Measurements from ENCODE around the gene CSH1. TPM values are rescaled to one million over a fixed set of nuclear protein-coding genes. Genes with fewer than 3 reads are reported as not detected.
"Not testable (repeated sequence)": the region's sequence is repeated elsewhere in the genome, so short reads cannot be mapped to it uniquely, and the experiment has no call there.

The CSH1 gene
- total RNA-seq, 1 donor from 2014 or later, result not detected

GRCh38 chr17:63903787-63904201, 7.4 kb upstream of the CSH1 start:
- H3K4me3 ChIP-seq; H3K27ac ChIP-seq; DNase-seq (ENCODE audit: extremely low spot score in 2 of 2); H3K27me3 ChIP-seq; H3K36me3 ChIP-seq; H3K9me3 ChIP-seq; intact Hi-C loops (cut with DNase I); H3K4me1 ChIP-seq: not testable (repeated sequence)
- peak in 1 of 3 experiments; percentile 23 for TF ChIP-seq CTCF (IDR thresholded peaks at IDR 0.05)

- DNase-seq (ENCODE audit: extremely low spot score in 2 of 2); intact Hi-C loops (cut with DNase I); H3K4me3 ChIP-seq; H3K27ac ChIP-seq; H3K9me3 ChIP-seq; H3K36me3 ChIP-seq; H3K4me1 ChIP-seq; H3K27me3 ChIP-seq: not testable (repeated sequence)
Observed at GRCh38 chr17:63901971-63902370, 5.6 kb upstream of the CSH1 start.

GRCh38 chr17:63898899-63899798, 2.8 kb upstream of the CSH1 start:
- H3K27ac ChIP-seq; H3K4me1 ChIP-seq; H3K36me3 ChIP-seq; H3K27me3 ChIP-seq; DNase-seq (ENCODE audit: extremely low spot score in 2 of 2); H3K9me3 ChIP-seq; H3K4me3 ChIP-seq; intact Hi-C loops (cut with DNase I): not testable (repeated sequence)

- DNase-seq (ENCODE audit: extremely low spot score in 2 of 2); intact Hi-C loops (cut with DNase I); H3K4me3 ChIP-seq; H3K36me3 ChIP-seq; H3K27ac ChIP-seq; H3K4me1 ChIP-seq; H3K9me3 ChIP-seq; H3K27me3 ChIP-seq: not testable (repeated sequence)
Observed at GRCh38 chr17:63894821-63895220, 1.6 kb downstream of the CSH1 start.

- H3K27me3 ChIP-seq; H3K27ac ChIP-seq; DNase-seq (ENCODE audit: extremely low spot score in 2 of 2); H3K36me3 ChIP-seq; H3K9me3 ChIP-seq; H3K4me3 ChIP-seq; intact Hi-C loops (cut with DNase I); H3K4me1 ChIP-seq: not testable (repeated sequence)
Observed at GRCh38 chr17:63894021-63894420, 2.4 kb downstream of the CSH1 start.

- H3K36me3 ChIP-seq; H3K4me3 ChIP-seq; H3K27me3 ChIP-seq; H3K4me1 ChIP-seq; DNase-seq (ENCODE audit: extremely low spot score in 2 of 2); H3K9me3 ChIP-seq; H3K27ac ChIP-seq; intact Hi-C loops (cut with DNase I): not testable (repeated sequence)
Observed at GRCh38 chr17:63892316-63893037, 3.9 kb downstream of the CSH1 start.

- intact Hi-C loops (cut with DNase I); DNase-seq (ENCODE audit: extremely low spot score in 2 of 2); H3K4me3 ChIP-seq: not testable (repeated sequence)
Observed at GRCh38 chr17:63889026-63889848, 7.1 kb downstream of the CSH1 start.

GRCh38 chr17:63885119-63885518, 11.3 kb downstream of the CSH1 start:
- H3K4me3 ChIP-seq; intact Hi-C loops (cut with DNase I): not testable (repeated sequence)

More at GRCh38 chr17:63889026-63889848, 7.1 kb downstream of the CSH1 start:
- H3K36me3 ChIP-seq, H3K4me1 ChIP-seq, H3K27me3 ChIP-seq, H3K27ac ChIP-seq, H3K9me3 ChIP-seq: not testable (repeated sequence)
- peak in 1 of 3 experiments; percentile 16 for TF ChIP-seq CTCF (IDR thresholded peaks at IDR 0.05)

GRCh38 chr17:63882626-63883126, 13.7 kb downstream of the CSH1 start:
- H3K36me3 ChIP-seq; H3K4me3 ChIP-seq; DNase-seq (ENCODE audit: extremely low spot score in 2 of 2); H3K9me3 ChIP-seq; H3K4me1 ChIP-seq; intact Hi-C loops (cut with DNase I); H3K27me3 ChIP-seq; H3K27ac ChIP-seq: not testable (repeated sequence)

More at GRCh38 chr17:63885119-63885518, 11.3 kb downstream of the CSH1 start:
- H3K36me3 ChIP-seq; H3K4me1 ChIP-seq; H3K27ac ChIP-seq; DNase-seq (ENCODE audit: extremely low spot score in 2 of 2); H3K9me3 ChIP-seq; H3K27me3 ChIP-seq: not testable (repeated sequence)
